DMS114 treated with DMSO at 0.1 percent for 48 hours (cell line): ENCODE results near the gene CD93.

Source experiments
- DNase-seq: peaks from one replicate; lab custom pipeline; 2025; ENCODE audit not compliant: unreplicated experiment; lab: John Stamatoyannopoulos, UW

The CD93 gene

DNA sequence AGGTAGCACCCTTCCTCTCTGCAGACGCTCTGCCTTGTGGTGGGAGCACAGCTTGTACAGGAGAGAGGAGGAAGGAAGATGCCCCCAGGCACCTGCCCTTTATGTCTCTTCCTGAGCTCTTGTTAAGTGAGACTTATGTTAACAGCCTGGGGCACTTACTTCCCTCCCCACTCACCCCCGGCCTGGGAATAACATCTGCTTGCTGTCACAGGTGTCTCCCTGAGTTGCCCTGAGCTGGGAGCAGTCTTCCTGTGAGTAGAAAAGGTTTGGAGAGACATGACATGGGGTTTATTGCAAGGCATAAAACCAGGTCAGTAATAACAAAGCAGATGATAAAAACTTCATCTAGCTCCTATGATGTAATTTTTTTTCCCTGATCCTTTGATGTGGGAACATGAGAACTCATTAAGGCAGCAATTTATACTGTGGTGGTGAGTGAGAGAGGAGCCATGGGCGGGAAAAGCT is 49.1 kb downstream of the CD93 start:
- no peak for DNase-seq

DNA sequence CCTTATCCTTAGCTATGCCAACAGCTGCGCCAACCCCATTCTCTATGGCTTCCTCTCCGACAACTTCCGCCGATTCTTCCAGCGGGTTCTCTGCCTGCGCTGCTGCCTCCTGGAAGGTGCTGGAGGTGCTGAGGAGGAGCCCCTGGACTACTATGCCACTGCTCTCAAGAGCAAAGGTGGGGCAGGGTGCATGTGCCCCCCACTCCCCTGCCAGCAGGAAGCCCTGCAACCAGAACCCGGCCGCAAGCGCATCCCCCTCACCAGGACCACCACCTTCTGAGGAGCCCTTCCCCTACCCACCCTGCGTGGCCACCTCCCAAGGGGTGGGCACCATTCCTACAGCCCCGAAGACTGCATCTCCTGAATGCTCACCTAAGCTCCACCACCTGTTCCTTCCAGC is 49.8 kb downstream of the CD93 start:
- no peak for DNase-seq

DNA sequence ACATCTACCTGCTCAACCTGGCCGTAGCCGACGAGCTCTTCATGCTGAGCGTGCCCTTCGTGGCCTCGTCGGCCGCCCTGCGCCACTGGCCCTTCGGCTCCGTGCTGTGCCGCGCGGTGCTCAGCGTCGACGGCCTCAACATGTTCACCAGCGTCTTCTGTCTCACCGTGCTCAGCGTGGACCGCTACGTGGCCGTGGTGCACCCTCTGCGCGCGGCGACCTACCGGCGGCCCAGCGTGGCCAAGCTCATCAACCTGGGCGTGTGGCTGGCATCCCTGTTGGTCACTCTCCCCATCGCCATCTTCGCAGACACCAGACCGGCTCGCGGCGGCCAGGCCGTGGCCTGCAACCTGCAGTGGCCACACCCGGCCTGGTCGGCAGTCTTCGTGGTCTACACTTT is 50.4 kb downstream of the CD93 start:
- no peak for DNase-seq

DNA sequence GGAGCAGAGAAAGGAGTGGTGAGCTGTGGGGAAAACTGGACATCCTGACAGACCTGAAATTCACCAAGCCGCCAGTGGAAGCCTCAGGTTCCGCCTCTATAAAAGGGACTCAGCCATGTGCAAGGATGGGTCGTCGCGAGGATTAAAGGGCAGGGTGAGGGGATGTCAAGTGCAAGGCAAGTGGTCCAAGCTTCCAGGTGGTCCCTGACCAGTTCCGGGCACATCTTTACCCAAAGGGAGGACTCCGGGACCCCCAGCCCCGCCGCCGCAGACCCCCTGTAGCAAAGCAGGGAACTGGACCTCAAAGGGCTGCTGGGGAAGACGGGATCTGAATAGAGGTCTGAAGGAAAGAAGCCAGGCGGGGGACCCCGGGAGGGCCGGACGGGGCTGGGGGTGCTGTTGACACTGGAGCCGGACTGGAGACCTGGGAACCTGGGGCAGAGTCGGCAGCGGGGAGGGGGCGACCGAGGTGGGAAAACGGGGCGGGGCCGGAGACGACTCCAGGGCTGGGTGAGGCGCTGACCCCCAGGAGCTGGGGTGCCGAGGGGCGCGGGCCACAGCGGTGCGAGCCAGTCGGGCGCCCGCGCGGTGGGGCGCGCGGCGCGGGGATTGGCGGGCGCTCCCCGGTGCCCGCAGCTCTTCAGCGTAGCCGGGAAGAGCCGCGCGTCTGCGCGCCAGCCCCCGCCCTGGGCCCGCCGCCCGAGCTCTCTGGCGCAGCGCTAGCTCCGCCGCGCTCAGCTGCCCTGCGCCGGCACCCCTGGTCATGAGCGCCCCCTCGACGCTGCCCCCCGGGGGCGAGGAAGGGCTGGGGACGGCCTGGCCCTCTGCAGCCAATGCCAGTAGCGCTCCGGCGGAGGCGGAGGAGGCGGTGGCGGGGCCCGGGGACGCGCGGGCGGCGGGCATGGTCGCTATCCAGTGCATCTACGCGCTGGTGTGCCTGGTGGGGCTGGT is 51.1 kb downstream of the CD93 start, which contains the start of gene SSTR4:
Gene SSTR4 (plus strand): TSS at position 592 of the 951 bp plus-strand sequence. CDS start 172 bp downstream, at position 764.
- no peak for DNase-seq

DNA sequence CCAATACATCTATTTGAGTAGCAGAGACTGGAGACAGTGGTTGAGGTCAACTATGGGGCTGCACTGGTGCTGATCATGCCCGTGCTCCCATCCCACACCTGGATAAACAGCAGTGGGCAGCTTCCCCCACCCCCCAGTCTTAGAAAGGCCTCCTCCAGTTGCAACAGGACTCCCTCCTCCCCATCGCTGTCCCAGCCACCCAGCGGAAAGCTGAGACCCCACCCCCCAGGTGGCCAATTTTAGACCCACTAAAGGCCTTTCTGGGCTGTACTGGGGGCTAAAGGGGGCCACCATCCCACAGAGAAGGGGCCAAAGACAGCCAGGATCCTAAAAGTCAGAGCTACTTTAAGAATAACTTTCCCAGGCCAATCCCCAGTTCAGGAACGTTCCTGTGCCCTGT is 52.2 kb downstream of the CD93 start:
- no peak for DNase-seq

DNA sequence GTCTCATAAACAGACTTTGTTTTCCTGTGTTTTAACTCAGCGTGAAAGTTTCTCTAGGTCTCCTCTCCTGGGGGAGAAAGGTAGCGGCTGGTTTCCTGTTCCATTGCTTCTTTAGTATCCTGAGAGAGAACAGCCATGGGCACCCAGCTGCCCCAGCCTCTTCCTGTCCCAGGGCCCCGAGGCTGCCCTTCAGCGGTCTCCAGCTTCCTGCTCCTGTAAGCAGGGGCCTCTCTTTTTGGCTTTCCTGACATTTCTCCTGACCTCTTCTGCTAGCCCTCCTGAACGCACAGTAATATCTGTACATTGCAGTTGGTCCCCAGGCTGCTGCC is 53.4 kb downstream of the CD93 start:
- no peak for DNase-seq

DNA sequence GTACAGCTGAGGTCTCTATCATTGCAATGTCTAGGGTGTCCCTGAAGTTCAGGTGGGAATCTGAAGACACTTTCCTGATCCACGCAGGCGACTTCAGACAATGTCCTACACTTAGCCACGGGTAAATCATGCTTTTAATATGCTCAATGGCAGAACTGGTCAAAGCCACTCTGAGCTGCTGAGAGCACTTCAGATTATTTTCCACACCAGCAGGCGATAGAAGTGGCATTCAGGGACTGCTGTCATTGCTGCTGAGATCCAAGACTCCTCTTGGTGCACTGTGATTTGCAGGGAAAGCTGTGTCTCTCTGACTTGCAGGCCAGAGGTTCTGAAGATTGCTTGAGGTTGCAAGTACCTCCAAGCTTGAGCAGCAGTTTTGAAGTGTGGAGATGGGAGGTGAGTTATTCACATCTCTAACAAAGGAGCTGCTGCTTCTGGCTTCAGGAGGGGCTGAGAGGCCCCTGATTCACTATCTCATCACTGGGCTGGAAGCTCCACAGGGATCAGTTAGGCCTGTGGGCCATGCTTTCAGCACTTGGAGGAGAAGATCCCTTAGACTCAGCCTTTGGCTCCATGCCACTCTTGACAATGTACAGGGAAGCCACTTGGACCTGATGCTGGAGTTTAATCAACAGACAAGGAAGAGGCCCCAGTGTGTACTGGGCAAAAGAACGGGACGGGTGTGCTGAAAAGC is 53.9 kb downstream of the CD93 start:
- no peak for DNase-seq

DNA sequence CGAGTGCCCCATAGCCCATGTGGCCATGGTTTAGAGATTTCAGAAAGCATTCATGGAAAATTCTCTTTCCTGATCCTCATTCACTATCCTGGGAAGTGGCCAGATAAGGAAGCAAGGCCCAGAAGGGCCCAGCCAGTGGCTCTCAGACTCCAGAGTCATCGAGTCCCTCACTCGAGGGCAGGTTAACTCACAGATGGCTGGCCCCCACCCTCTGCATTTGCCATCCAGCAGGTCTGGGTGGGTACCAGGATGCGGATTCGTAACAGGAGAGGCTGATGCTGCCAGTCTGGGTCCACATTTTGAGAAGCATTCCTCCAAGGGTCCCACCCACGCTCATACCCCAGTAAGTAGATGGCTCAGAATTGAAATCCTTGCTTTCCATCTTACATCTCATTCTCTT is 54.8 kb downstream of the CD93 start:
- no peak for DNase-seq
